ENCODE data around the gene CDCA7L.
"Not testable (repeated sequence)": the region's sequence is repeated elsewhere in the genome, so short reads cannot be mapped to it uniquely, and the experiment has no call there.

CDCA7L gene

GRCh38 chr7:21943436-21943835 is 2.3 kb downstream of the CDCA7L start:
- no peak for ATAC-seq

DNA sequence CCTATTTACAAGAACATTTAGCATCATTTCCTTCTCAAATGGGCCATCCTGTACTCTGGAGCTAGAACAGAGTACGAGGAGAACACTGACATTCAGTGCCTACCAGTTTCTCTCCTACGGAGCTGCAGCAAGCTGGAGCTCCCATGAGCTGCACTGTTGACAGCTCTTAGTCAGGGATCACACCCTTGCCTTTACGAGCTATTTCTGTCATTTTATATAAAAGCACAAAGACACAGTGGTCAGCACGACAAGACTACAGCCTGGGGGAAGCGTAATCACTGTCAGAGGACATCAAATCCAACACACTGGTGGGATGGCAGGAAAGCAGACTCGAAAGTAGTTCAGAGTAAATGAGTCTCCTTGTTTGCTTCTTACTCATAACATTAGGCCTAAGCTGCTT is 2.7 kb downstream of the CDCA7L start:
- no peak for ATAC-seq

GRCh38 chr7:21941611-21942141 is 4.0 kb downstream of the CDCA7L start:
- no peak for ATAC-seq

GRCh38 chr7:21939858-21940372 is 5.8 kb downstream of the CDCA7L start:
- ATAC-seq = no peak

GRCh38 chr7:21939136-21939857 is 6.4 kb downstream of the CDCA7L start:
- peak; percentile 77 to 80 for ATAC-seq

GRCh38 chr7:21938463-21938862 is 7.2 kb downstream of the CDCA7L start:
- no peak for ATAC-seq

- no peak for ATAC-seq
These were observed 10.9 kb downstream of the CDCA7L start for GRCh38 chr7:21934808-21935207.

- not testable (repeated sequence) for ATAC-seq
These were observed 12.4 kb downstream of the CDCA7L start for GRCh38 chr7:21933293-21933692.

GRCh38 chr7:21927693-21928092 is 18.0 kb downstream of the CDCA7L start:
- no peak for ATAC-seq

DNA sequence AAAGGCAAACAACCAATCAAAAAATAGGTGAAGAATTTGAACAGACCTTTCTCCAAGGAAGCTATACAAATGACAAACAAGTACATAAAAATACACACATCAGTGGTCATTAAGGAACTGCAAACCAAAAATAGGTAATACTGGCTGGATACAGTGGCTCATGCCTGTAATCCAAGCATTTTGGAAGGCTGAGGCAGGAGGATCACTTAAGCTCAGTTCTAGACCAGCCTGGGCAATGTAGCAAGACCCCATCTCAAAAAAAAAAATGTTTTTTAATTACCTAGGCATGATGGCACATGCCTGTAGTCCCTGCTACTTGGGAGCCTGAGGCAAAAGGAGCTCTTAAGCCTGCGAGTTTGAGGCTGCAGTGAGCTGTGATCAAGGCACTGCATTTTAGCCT is 19.3 kb downstream of the CDCA7L start:
- ATAC-seq = no peak

DNA sequence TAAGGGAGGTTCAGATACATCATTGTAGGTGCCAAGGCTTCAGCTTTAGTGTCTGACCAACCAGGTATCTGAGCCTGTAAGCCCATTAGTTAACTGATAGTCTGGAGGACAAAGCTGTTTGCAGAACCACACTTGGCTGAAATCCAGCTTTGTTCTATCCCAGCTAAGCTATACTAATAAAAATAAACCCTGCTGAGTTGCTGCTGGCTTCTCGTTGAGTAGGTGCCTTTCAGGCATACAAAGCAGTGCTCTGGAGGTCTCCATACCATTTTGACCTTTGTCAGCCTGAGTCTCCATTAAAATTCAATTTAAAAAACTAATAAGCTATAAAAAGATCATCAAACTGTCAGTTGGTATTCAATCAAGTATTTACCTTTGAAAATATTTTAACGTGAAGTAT is 22.0 kb downstream of the CDCA7L start:
- no peak for ATAC-seq

- ATAC-seq = no peak
These were observed 23.1 kb downstream of the CDCA7L start for GRCh38 chr7:21922605-21923004.

DNA sequence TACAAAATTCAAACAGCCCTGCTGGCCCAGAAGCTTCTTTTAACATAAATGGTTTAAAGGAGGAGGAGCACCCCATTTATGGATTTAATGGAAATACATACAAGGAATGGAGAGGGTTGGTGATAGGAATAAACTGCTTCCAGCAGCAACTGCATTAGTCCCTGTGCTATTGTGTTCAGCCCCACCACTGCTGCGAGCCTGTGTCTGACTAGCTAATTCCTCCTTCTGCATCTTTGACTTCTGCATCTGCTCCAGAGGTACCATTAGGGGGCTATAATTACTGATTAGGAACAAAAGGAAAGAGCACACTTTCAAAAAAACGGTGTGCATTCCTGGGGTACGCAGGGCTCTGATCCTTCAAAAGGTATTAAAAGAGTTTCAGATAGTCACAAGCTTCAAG is 24.8 kb downstream of the CDCA7L start:
- no peak for ATAC-seq

DNA sequence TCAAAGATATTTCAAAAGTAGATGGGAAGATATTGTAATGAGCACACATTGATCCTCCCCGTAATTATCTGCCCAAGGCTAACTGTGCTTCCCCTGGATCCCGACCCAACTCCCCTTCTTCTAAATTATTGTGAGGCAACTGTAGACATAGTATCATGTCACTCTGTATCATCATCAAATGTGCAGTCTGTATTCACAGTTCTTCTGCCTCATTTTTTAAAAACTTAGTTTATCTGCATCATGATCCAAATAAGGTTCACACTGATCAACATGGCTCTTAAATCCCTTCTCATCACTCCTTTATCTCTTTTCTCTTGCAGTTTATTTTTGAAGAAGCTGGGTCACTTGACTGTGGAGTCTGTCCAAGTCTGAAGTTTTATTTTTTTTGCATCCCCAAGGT is 27.5 kb downstream of the CDCA7L start:
- ATAC-seq = no peak

GRCh38 chr7:21916629-21917028 is 29.1 kb downstream of the CDCA7L start:
- ATAC-seq = no peak

- no peak for ATAC-seq
These were observed 29.5 kb downstream of the CDCA7L start for GRCh38 chr7:21916176-21916575.

DNA sequence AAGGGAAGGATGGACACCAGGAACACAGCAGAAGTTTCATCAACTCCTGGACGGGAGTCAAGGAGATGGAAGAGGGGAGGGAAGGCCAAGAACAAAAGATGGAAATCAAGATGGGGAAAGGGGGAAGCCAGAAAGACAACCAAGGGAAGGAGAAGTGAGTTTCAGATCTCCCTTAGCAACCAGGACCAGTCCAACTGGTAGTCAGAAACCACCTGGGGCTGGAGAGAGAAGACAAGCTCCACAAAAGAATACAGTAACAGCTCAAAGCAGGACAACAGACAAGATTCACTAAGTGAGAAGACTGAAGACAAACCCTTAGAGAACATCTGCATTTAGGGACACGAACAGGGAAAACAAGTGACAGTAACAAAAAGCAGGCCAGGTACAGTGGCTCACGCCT is 30.6 kb downstream of the CDCA7L start:
- no peak for ATAC-seq

GRCh38 chr7:21914671-21915070 is 31.0 kb downstream of the CDCA7L start:
- no peak for ATAC-seq

GRCh38 chr7:21912931-21913780 is 32.5 kb downstream of the CDCA7L start:
- ATAC-seq = no peak

DNA sequence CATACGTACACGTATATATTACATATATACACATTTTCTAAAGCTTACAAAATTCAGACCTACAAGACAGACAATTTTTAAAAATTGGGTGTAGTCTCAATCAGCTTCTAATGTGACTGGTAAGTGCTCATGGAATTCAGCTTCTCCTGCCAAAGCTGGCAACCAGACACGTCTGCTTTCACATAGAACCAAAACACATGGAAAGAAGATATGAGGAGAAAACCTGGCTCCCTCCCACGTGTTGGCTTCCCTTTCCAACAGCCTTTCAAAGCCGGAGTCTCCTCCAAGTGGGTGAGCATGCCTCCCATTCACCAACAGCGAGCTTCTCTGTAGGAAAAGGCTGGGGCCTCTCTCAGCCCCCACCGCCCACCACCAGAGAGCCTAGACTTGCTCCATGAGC is 33.4 kb downstream of the CDCA7L start:
- no peak for ATAC-seq

GRCh38 chr7:21911341-21911875 is 34.3 kb downstream of the CDCA7L start:
- no peak for ATAC-seq

DNA sequence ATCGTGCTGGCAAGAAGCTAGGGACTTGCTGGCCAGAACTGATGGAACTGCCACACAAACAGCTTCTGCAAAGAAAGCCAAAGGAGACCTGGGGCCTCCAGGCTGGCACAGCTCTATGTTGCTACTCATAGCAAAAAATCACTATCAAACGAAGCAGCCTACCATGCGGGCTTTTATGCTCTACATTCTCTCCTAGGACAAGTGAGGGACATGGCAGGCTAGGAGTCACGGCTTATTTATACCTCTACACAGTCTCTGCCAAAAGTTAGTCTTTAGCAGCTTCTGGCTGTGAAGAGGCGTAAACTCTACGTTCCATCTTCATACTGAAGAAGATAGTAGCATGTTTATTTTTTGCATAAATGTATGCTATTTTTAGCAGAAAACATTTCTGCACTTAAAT is 35.4 kb downstream of the CDCA7L start:
- no peak for ATAC-seq

DNA sequence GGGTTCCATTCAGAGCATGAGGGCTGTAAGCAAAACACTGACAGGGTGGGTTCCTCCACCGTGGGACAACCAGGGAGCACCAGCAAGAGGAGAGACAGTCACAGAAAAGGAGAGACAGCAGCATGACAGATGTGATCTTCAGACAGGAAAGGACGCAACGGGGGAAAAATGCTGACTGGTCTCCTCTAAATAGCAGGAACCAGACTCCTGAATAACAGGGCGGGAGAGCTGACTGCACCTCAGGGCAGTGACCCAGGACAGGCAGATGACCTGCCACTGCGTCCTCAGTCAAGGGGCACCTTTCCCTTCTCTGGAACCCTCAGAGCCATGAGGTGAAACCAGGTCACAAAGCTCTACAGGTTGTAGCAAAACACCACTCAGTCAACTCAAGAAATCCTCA is 37.0 kb downstream of the CDCA7L start:
- ATAC-seq = no peak
